Measurements from ENCODE around the gene MYO1G. TPM values are rescaled to one million over a fixed set of nuclear protein-coding genes. Genes with fewer than 3 reads are reported as not detected.
A peak's percentile ranks its signal among the peaks of the same experiment; 100 is the strongest.

Gene MYO1G
- total RNA-seq, 1 experiment from 2014 or later, result 0.17 TPM

DNA sequence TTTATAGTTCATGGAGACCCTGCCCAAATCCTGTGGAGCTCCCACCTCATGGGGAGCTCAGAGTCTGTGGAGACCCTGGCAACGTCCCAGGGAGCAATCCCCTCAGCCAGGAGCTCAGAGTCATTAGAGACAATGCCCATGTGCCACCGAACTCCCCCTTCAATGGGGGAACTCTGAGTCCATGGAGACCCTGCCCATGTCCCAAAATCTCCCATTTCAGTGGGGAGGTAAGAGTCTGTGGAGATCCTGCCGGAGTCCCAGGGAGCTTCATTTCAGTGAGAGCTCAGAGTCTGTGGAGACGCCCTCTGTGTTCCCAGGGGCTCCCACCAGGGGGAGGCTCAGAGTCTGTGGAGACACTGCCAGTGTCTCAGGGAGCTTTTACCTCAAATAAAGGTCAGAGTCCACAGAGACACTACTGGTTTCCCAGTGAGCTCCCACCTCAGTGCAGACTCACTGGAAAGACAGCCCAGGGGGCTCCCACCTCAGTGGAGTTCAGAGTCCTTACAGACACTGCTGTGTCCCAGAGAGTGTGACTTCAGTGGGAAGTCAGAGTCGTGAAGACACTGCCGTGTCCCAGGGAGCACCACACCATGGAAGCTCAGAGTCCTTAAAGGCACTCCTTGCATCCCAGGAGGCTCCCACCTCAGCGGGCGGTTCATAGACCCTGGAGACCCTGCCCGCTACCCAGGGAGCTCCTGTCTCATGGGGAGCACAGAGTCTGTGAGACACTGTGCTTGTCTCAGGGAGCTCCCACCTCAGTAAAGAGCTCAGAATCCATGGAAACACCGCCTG is 5.0 kb downstream of the MYO1G start:
- Histone ChIP-seq H3K36me3 (ENCODE audit: insufficient read depth, low read length, poor library complexity, severe bottlenecking) (no peaks in the 10 kb centered on the region), H3K9me3 (ENCODE audit: low read depth, low read length, poor library complexity, severe bottlenecking) (no peaks in the 10 kb centered on the region), H3K27me3 (replicated peaks; ENCODE audit: insufficient read depth, low read depth, low read length, poor library complexity) (no peaks in the 10 kb centered on the region), H3K4me3 (ENCODE audit: low read depth, low read length, poor library complexity, severe bottlenecking) (no peak overlapping the region), H3K27ac (ENCODE audit: low read depth, low read length, poor library complexity, severe bottlenecking) (no peak overlapping the region), H3K4me1 (ENCODE audit: insufficient read depth, low read length, poor library complexity, severe bottlenecking) (peaks cover 10% of the 10 kb centered on the region)
- BruUV-seq (replicated peaks), result no TSS peak
- intact Hi-C loops (cut with micrococcal nuclease; ENCODE audit: unreplicated experiment), result no loop called here
- POLR2A ChIA-PET (ENCODE audit: low non-redundant PET), result interaction anchor here (0.5 to 0.8 kb wide), 3 partner anchors 11 to 26 kb away, joined by 3 to 7 read pairs (median 6); no protein-coding TSS in a partner anchor
- DNase-seq (ENCODE audit: low spot score), result peak; percentile 50
- no peak for TF ChIP-seq EZH2 (IDR thresholded peaks at IDR 0.05; ENCODE audit: borderline replicate concordance, low read depth, low read length, poor library complexity, severe bottlenecking)
- TF ChIP-seq, protein P1, sequence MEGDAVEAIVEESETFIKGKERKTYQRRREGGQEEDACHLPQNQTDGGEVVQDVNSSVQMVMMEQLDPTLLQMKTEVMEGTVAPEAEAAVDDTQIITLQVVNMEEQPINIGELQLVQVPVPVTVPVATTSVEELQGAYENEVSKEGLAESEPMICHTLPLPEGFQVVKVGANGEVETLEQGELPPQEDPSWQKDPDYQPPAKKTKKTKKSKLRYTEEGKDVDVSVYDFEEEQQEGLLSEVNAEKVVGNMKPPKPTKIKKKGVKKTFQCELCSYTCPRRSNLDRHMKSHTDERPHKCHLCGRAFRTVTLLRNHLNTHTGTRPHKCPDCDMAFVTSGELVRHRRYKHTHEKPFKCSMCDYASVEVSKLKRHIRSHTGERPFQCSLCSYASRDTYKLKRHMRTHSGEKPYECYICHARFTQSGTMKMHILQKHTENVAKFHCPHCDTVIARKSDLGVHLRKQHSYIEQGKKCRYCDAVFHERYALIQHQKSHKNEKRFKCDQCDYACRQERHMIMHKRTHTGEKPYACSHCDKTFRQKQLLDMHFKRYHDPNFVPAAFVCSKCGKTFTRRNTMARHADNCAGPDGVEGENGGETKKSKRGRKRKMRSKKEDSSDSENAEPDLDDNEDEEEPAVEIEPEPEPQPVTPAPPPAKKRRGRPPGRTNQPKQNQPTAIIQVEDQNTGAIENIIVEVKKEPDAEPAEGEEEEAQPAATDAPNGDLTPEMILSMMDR (conservative IDR thresholded peaks at IDR 0.05; ENCODE audit: low read depth, low read length), result peak; percentile 64
- CTCF ChIA-PET, result interaction anchor here (1.2 to 2.8 kb wide), 4 partner anchors 11 to 162 kb away, joined by 4 to 13 read pairs (median 4); partner anchors contain the start of gene TBRG4

DNA sequence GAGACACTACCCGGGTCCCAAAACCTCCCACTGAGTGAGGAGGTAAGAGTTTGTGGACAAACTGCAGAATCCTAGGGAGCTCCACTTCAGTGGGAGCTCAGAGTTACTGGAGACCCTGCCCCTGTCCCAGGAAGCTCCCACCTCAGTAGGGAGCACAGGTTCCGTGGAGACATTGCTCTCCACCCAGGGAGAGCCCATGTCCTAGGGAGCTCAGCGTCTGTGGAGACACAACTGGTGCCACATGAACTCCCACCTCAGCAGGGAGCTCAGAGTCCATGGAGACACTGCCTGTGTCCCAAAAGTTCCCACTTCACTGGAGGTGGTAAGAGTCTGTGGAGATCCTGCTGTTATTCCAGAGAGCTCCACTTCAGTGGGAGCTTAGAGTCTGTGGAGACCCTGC is 6.3 kb downstream of the MYO1G start:
- H3K9me3 ChIP-seq (ENCODE audit: low read depth, low read length, poor library complexity, severe bottlenecking), result no peaks in the 10 kb centered on the region
- intact Hi-C loops (cut with micrococcal nuclease; ENCODE audit: unreplicated experiment), result no loop called here
- no peak overlapping the region for H3K27ac ChIP-seq (ENCODE audit: low read depth, low read length, poor library complexity, severe bottlenecking)
- TF ChIP-seq, protein P1 (conservative IDR thresholded peaks at IDR 0.05; ENCODE audit: low read depth, low read length), result no peak
- ChIA-PET POLR2A (ENCODE audit: low non-redundant PET) (no interaction called here), CTCF (interaction anchor here (1.0 to 2.8 kb wide), 3 partner anchors 9 to 164 kb away, joined by 3 to 13 read pairs (median 4); no protein-coding TSS in a partner anchor)
- no TSS peak for BruUV-seq (replicated peaks)
- no peaks in the 10 kb centered on the region for H3K36me3 ChIP-seq (ENCODE audit: insufficient read depth, low read length, poor library complexity, severe bottlenecking)
- DNase-seq (ENCODE audit: low spot score), result no peak
- H3K4me3 ChIP-seq (ENCODE audit: low read depth, low read length, poor library complexity, severe bottlenecking), result no peak overlapping the region
- no peaks in the 10 kb centered on the region for H3K27me3 ChIP-seq (replicated peaks; ENCODE audit: insufficient read depth, low read depth, low read length, poor library complexity)
- peaks cover 5% of the 10 kb centered on the region for H3K4me1 ChIP-seq (ENCODE audit: insufficient read depth, low read length, poor library complexity, severe bottlenecking)

DNA sequence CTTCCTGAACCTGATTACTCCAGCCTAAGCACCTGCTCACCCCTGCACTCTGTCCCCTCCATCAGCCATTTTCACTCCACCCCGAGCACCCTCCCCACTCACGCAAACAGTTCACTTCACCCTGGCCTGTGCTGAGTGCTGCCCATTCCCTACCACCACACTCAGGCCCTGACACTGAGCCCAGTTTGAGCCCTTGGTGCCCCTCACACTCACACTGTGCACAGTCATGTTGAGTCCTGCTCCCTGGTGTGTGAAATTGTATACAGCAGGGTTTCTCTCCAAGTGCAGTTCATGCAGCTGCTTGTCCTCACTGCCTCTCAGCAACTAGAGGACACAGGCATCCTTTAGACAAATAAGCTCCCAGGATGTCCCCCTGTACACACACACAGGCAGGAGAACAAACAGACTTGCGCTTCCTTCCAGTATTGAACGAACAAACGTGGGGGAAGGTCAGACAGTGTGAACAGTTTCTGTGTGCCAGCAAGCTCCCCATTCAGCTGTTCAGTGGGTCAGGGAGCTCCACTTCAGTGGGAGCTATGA is 6.8 kb downstream of the MYO1G start:
- no TSS peak for BruUV-seq (replicated peaks)
- Histone ChIP-seq H3K36me3 (ENCODE audit: insufficient read depth, low read length, poor library complexity, severe bottlenecking) (no peaks in the 10 kb centered on the region), H3K4me1 (ENCODE audit: insufficient read depth, low read length, poor library complexity, severe bottlenecking) (peaks cover under 1% of the 10 kb centered on the region), H3K27me3 (replicated peaks; ENCODE audit: insufficient read depth, low read depth, low read length, poor library complexity) (no peaks in the 10 kb centered on the region), H3K27ac (ENCODE audit: low read depth, low read length, poor library complexity, severe bottlenecking) (no peak overlapping the region), H3K9me3 (ENCODE audit: low read depth, low read length, poor library complexity, severe bottlenecking) (no peaks in the 10 kb centered on the region), H3K4me3 (ENCODE audit: low read depth, low read length, poor library complexity, severe bottlenecking) (no peak overlapping the region)
- intact Hi-C loops (cut with micrococcal nuclease; ENCODE audit: unreplicated experiment), result no loop called here
- ChIA-PET CTCF (interaction anchor here (1.0 to 2.8 kb wide), 2 partner anchors 8 to 164 kb away, joined by 3 to 13 read pairs; no protein-coding TSS in a partner anchor), POLR2A (ENCODE audit: low non-redundant PET) (no interaction called here)
- DNase-seq (ENCODE audit: low spot score), result no peak
- TF ChIP-seq, protein P1 (conservative IDR thresholded peaks at IDR 0.05; ENCODE audit: low read depth, low read length), result no peak
- no peak for TF ChIP-seq EZH2 (IDR thresholded peaks at IDR 0.05; ENCODE audit: borderline replicate concordance, low read depth, low read length, poor library complexity, severe bottlenecking)
